ENCODE measurements around the gene ERLIN1.

DNA sequence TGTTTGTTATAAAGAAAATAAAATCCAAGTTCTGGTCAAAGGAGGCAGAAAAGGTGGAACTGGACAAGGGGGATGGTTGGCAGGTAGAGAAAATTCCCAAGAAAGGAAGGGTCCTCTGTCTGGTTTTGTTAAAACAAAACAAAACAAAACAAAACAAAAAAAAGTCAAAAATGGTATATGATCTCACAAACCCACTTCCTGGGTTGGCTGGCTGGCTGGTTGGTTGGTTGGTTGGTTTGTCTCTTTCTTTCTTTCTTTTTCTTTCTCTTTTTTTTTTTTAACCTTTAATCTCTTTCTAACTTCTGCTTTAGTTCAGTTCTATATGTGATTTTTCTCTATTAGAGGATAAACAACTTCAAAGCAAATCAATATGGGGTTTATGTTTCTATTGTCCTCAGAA, 63.0 kb downstream of the ERLIN1 start:
- no peak for TF ChIP-seq CTCF (IDR thresholded peaks at IDR 0.05)
- TF ChIP-seq, protein P1, sequence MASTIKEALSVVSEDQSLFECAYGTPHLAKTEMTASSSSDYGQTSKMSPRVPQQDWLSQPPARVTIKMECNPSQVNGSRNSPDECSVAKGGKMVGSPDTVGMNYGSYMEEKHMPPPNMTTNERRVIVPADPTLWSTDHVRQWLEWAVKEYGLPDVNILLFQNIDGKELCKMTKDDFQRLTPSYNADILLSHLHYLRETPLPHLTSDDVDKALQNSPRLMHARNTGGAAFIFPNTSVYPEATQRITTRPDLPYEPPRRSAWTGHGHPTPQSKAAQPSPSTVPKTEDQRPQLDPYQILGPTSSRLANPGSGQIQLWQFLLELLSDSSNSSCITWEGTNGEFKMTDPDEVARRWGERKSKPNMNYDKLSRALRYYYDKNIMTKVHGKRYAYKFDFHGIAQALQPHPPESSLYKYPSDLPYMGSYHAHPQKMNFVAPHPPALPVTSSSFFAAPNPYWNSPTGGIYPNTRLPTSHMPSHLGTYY (CRISPR knock-in tag; IDR thresholded peaks at IDR 0.05): no peak

Measured in WTC11 (cell line).